HG02938 (cell line): Measurements from ENCODE around the gene ILF3.
"Not testable (repeated sequence)": the region's sequence is repeated elsewhere in the genome, so short reads cannot be mapped to it uniquely, and the experiment has no call there.

ENCODE experiments used
- ATAC-seq: cut with Tn5 transposase; IDR thresholded peaks from one replicate; pipeline ENCODE4 v1.9.1; 2021; ENCODE audit warnings: mild to moderate bottlenecking, moderate library complexity; ENCODE audit not compliant: unreplicated experiment

Gene ILF3

GRCh38 chr19:10671922-10672321 is 17.8 kb downstream of the ILF3 start:
- ATAC-seq, result not testable (repeated sequence)

DNA sequence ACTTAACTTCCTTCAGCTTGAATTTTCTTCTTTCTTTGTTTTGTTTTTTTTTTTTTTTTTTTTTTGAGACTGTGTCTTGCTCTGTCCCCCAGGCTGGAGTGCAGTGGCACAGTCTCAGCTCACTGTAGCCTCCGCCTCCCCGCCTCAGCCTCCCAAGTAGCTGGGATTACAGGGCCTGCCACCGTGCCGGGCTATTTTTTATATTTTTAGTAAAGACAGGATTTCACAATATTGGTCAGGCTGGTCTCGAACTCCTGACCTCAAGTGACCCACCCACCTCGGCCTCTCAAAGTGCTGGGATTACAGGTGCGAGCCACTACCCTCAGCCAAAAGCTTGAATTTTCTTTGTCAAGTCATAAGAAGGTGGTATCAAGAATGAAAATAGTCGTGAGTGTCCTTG is 21.1 kb downstream of the ILF3 start:
- not testable (repeated sequence) for ATAC-seq

DNA sequence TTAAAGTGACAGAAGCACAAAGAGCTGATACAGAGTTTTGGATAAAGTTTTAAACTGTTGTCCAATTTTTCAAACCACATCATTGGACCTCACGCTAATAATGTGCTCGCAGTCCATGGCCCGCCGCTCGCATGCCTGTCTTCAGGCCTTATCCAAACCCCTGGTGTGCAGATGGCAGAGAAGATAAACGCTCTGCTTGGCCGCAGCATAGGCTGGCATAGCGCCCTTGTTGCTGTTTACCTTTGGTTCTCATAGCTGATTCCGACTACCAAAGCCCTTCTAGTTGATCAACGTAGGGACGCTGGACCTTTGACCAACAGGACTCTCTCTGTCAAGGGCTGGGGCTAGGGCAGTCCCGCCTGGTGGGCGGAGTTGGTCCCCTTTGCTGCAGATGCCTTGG is 23.6 kb downstream of the ILF3 start:
- no peak for ATAC-seq

DNA sequence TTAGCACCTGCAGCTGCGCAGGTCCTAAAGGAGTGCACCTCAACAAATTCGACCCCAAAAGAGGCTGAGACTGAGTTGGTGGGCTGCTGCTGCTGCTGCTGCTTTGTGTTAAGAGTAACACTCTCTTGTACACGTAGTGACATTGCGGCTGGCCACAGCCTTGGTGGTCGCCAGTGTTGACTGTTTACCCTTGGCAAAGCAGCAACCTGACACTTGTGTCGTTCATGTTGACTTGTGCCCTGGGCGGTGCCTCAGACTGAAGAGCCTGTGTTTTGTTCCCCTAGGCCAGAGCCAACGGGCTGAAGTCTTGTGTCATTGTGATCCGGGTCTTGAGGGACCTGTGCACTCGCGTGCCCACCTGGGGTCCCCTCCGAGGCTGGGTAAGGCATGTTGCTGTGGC is 24.7 kb downstream of the ILF3 start:
- ATAC-seq, result no peak

DNA sequence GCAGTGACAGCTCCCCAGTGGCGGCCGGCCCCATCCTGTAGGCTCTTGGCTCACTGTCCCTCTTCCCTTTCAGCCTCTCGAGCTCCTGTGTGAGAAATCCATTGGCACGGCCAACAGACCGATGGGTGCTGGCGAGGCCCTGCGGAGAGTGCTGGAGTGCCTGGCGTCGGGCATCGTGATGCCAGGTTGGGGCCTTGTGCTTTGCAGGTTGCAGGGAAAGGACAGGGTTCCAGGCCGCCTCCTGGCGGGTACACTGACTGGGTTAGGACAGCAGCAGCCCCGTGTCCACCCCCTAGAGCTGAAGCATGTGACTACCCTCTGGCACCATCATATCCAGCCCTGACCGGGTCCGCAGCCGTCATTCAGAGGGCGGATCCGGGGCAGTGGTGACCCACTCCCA is 25.6 kb downstream of the ILF3 start:
- no peak for ATAC-seq

DNA sequence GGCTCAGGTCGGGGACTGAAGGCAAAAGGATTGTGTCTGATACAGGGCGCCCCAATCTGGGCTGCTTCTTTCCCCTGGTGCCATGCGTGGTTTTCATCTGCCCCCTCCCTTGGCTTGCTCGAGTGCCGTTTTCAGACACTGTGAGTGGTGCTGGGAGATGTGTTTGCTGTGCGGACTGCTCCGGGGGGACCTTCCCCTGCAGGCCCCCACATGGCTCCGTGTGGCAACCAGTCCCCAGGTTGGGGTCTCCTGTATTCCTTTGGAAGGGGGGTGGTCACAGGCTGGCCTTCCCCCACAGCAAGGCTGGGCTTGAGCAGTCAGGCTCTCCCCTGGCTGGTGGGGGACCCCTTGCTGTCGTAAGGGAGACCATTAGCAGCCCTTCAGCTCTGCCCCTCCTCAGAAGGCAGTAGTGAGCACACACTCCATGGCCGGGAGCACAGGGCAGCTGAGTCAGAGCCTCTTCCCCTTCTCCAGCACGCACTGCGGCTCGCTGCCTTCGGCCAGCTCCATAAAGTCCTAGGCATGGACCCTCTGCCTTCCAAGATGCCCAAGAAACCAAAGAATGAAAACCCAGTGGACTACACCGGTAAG is 26.5 kb downstream of the ILF3 start:
- ATAC-seq, result no peak

DNA sequence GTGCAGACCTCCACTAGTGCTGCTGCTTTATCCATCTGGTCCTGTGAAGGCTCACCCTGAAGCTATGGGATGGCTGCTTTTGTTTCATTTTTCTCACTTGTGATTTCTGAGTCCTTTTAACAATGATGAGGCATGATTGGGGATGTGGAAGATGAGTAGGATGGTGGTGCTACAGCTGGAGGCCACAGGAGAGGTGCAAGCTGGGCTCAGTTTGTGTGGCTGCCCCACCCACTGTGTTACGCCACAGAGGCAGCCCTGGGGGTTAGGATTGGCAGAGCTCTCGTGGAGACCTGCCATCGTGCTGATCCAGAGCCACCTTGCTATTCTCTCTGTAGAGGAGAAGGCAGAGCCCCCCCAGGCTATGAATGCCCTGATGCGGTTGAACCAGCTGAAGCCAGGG is 27.5 kb downstream of the ILF3 start:
- ATAC-seq, result no peak

GRCh38 chr19:10682397-10683063 is 28.4 kb downstream of the ILF3 start:
- no peak for ATAC-seq

- ATAC-seq, result no peak
Measured at GRCh38 chr19:10683064-10683426, 28.9 kb downstream of the ILF3 start.

- no peak for ATAC-seq
Measured at GRCh38 chr19:10683582-10683981, 29.4 kb downstream of the ILF3 start.

GRCh38 chr19:10685210-10685609 is 31.1 kb downstream of the ILF3 start:
- no peak for ATAC-seq

- ATAC-seq, result no peak
Measured at GRCh38 chr19:10686193-10686592, 32.0 kb downstream of the ILF3 start.

DNA sequence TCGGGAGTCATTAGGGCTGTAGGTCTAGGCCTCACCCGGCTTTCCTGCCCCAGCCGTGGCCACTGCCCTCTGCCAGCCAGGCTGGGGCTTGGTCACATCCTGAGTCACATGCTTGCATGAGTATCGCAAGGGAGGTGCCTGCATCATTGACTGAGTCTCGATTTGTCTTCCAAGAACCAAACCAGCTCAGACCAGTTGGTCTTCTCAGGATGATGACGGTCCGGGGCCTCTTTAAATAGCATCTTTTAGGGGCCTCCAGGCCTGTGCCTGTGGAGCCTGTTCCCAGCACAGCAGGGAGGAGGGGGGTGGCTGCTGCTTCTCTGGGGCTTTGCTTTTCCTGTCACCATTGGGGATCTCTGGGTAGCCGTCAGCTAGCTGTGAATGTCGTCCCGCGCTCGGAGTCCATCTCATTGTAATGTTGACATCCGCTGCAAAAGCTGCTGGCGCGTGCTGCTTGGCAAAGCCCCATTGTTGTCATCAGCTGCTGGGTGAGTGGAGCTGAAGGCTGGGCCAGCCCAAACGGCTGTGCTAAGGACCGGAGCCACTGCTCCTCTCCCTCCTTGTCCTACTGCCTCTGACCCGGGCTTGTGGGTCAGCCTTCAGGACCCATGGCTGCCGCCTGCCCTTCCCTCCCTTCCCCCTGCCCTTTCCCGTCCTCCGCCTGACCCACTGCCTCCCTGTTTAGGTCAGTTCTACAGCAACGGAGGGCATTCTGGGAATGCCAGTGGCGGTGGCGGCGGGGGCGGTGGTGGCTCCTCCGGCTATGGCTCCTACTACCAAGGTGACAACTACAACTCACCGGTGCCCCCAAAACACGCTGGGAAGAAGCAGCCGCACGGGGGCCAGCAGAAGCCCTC is 32.7 kb downstream of the ILF3 start:
- no peak for ATAC-seq

DNA sequence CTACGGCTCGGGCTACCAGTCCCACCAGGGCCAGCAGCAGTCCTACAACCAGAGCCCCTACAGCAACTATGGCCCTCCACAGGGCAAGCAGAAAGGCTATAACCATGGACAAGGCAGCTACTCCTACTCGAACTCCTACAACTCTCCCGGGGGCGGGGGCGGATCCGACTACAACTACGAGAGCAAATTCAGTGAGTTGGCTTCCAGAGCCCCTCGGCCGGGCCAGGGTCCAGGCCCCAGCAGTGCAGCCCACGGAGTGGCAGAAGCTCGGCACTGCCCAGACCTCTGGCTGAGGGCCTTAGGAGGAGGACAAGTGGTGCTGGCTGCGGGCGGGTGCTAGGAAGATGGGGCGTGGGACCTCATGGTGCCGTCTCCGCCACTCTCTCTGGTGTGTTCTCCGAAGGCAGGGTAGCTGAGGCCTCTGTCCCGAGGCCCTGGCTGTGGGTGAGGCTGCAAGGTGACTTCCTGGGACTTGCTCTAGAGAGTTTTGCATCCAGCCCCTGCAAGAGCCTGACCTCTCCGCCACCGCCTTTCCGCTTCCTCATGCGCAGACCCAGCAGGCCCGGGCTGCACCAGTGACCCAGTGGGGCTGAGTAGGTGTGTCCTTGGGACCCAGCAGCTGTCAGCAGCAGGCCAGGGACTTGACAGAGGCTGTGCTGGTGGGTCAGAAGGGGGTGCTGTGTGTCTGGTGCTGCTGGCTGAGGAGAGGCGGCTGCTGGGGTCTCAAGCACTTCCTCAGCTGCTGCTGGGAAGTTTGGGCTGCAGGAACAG is 33.6 kb downstream of the ILF3 start:
- ATAC-seq, result no peak

DNA sequence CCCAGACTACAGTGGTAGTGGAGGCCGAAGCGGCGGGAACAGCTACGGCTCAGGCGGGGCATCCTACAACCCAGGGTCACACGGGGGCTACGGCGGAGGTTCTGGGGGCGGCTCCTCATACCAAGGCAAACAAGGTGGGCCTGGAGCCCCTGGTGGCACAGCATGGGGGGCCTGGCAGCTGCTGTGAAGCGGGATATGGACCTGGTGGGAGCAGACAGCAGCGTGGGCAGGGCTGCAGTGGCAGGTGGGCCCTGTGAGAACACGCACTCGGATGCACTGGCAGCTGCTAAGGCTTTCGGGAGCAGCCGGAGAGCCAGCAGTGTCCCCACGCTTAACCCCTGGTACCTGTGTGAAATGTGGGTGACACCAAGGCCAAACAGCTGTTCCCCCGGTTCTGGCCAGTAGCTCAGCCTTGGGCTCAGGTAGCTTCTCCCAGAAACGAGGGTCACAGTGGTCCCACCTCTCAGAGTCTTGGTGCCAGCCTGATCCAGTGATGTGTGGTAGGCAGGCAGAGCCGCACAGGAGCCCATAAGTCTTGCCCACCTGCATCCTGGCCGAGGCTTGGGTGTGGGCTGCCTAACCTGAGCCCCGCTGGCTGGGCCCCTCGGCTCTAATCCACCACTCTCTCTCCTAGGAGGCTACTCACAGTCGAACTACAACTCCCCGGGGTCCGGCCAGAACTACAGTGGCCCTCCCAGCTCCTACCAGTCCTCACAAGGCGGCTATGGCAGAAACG is 34.6 kb downstream of the ILF3 start:
- no peak for ATAC-seq

DNA sequence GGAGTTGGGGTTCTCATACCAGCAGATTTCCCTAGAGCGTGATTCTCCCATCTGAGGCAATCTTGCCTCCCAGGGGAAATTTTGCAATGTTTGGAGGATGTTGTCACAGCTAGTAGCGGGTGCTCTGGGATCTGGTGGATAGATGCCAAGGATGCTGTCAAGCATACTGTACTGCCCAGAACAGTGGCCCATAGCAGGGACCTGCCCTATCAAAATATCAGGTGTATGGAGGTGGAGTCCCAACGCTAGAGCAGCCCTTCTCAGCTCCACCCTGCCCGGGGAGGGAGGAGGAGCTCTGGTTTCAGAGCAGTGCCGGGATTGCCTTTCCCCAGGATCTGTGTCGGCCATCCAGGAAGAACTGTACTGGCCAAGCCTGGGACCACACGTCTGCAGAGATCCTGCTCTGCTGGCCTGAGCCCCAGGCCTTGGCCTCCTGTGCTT is 36.2 kb downstream of the ILF3 start:
- ATAC-seq, result no peak

DNA sequence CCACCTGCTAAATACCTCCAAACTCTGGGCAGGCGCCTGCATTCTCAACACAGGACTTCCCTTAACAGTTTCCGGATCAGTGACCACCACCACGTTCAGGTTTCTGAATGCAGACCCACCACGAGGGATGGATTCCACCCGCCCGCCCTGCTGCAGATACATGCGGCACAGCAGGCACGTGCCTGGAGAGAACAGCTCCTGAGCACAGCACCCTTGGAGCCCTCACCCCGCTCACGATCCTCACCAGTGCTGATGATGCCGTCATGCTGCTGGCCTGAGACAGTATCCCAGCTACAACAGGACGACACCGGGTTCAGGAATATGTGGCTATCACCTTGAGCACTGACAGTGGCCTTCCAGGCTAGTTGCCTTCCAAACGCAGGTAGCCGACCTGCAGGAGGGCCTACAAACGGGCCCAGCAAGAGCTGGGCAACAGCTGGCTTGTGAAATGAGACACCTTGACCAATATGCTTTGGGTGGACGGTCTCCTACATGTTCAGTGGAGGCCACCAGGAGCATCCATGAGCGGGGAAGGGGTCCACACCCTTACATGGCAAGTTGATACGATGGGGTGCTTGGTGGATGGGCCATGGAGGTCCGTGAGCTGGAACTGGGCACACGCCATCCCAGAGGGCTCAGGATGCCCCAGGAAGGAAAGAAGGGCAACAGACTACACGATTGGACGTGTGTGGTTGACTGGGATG is 37.2 kb downstream of the ILF3 start:
- no peak for ATAC-seq

DNA sequence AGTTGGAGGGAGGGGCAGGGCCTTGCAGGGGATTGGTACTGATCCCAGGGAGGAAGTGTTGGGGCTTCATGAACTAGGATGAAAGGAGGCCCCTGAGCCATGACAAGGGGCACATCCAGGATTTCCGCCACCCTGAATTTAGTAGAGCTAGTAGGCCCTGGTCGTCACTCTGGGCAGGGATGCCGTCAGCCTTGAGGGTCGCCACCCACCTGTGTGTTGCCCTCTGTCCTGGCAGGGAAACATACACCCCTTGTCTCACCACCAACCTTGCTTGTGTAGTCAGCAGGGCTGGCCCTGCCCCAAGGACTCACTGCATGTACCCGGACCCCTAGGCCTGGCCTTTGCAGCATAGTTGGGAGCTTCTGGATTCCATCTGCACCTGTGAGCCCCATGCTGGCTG is 37.7 kb downstream of the ILF3 start:
- no peak for ATAC-seq

DNA sequence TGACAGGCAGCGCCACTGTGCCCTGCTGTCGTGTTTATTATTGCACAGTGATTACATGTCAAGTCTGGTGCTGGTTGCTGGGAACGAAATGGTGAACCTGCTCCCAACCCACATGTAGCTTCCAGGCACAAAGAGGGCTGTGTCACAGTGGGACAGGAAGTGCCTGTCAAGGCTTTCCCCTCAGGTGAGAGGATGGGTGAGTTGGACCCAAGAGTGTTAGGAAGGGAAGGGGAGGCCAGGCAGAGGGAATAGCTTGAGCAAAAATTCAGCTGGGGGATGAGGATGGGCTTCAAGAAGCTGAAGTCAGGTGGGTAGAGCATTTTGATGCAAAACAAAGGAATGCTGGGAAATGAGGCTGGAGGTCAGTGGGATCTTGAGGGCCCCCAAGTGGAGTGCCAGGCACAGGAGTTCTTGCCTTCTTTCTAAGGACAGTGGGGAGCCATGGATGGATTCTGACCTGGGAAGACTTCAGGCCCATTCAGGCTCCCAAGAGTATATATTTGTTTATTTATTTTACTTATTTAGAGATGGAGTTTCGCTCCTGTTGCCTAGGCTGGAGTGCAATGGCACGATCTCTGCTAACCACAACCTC is 38.6 kb downstream of the ILF3 start:
- no peak for ATAC-seq
